Measurements from ENCODE around the gene AUTS2. TPM values are rescaled to one million over a fixed set of nuclear protein-coding genes. Genes with fewer than 3 reads are reported as not detected.

The AUTS2 gene
- total RNA-seq, 1 experiment from 2014 or later: not detected

DNA sequence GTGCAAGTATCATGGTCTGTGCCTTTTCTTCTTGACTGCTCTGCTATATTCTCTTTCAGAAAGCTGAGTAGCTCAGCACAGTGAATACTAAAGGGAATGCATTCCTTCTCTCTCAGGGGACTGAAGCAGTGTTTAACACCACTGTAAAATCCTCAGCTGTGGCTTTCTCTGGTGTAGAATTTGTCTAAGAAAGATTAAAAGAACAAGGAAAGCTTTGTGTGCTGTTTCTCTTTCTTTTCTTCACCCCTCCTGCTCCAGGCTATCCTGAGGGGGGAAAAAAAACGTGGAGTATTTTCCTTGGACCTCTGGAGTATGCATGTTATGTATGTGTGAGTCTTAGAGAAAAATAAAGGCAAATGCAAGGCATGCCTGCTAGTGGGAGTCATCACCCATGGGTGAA is 383.9 kb downstream of the AUTS2 start:
- CTCF ChIA-PET: no interaction called here
- no peak overlapping the region for H3K4me3 Mint-ChIP-seq (ENCODE audit: low read depth, unreplicated experiment)
- H3K27ac Mint-ChIP-seq (ENCODE audit: unreplicated experiment): no peak overlapping the region
- no peaks in the 10 kb centered on the region for H3K4me1 Mint-ChIP-seq (ENCODE audit: low read depth, unreplicated experiment)
- no peaks in the 10 kb centered on the region for H3K36me3 Mint-ChIP-seq (ENCODE audit: insufficient read depth, unreplicated experiment)
- H3K9me3 Mint-ChIP-seq (ENCODE audit: low read depth, unreplicated experiment): peaks cover 2% of the 10 kb centered on the region
- no TSS peak for BruUV-seq (replicated peaks)
- no peak for DNase-seq
- TF ChIP-seq, protein P1, sequence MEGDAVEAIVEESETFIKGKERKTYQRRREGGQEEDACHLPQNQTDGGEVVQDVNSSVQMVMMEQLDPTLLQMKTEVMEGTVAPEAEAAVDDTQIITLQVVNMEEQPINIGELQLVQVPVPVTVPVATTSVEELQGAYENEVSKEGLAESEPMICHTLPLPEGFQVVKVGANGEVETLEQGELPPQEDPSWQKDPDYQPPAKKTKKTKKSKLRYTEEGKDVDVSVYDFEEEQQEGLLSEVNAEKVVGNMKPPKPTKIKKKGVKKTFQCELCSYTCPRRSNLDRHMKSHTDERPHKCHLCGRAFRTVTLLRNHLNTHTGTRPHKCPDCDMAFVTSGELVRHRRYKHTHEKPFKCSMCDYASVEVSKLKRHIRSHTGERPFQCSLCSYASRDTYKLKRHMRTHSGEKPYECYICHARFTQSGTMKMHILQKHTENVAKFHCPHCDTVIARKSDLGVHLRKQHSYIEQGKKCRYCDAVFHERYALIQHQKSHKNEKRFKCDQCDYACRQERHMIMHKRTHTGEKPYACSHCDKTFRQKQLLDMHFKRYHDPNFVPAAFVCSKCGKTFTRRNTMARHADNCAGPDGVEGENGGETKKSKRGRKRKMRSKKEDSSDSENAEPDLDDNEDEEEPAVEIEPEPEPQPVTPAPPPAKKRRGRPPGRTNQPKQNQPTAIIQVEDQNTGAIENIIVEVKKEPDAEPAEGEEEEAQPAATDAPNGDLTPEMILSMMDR (IDR thresholded peaks at IDR 0.05; ENCODE audit: unreplicated experiment): no peak
- intact Hi-C loops (cut with micrococcal nuclease; ENCODE audit: unreplicated experiment): no loop called here
- no peaks in the 10 kb centered on the region for H3K27me3 Mint-ChIP-seq (ENCODE audit: unreplicated experiment)

- no TSS peak for BruUV-seq (replicated peaks)
- no peaks in the 10 kb centered on the region for H3K27me3 Mint-ChIP-seq (ENCODE audit: unreplicated experiment)
- no peaks in the 10 kb centered on the region for H3K36me3 Mint-ChIP-seq (ENCODE audit: insufficient read depth, unreplicated experiment)
- CTCF ChIA-PET: no interaction called here
- TF ChIP-seq, protein P1 (IDR thresholded peaks at IDR 0.05; ENCODE audit: unreplicated experiment): no peak
- H3K4me3 Mint-ChIP-seq (ENCODE audit: low read depth, unreplicated experiment): no peak overlapping the region
- no peak for DNase-seq
- H3K4me1 Mint-ChIP-seq (ENCODE audit: low read depth, unreplicated experiment): no peaks in the 10 kb centered on the region
- intact Hi-C loops (cut with micrococcal nuclease; ENCODE audit: unreplicated experiment): no loop called here
- no peak overlapping the region for H3K27ac Mint-ChIP-seq (ENCODE audit: unreplicated experiment)
- peaks cover 3% of the 10 kb centered on the region for H3K9me3 Mint-ChIP-seq (ENCODE audit: low read depth, unreplicated experiment)
These were observed 391.3 kb downstream of the AUTS2 start for GRCh38 chr7:69989551-69989950.

GRCh38 chr7:69992938-69993337 is 394.7 kb downstream of the AUTS2 start:
- Mint-ChIP-seq H3K4me1 (ENCODE audit: low read depth, unreplicated experiment) (no peaks in the 10 kb centered on the region), H3K27ac (ENCODE audit: unreplicated experiment) (no peak overlapping the region), H3K36me3 (ENCODE audit: insufficient read depth, unreplicated experiment) (no peaks in the 10 kb centered on the region), H3K4me3 (ENCODE audit: low read depth, unreplicated experiment) (no peak overlapping the region), H3K9me3 (ENCODE audit: low read depth, unreplicated experiment) (peaks cover 5% of the 10 kb centered on the region), H3K27me3 (ENCODE audit: unreplicated experiment) (no peaks in the 10 kb centered on the region)
- TF ChIP-seq, protein P1 (IDR thresholded peaks at IDR 0.05; ENCODE audit: unreplicated experiment): no peak
- DNase-seq: no peak
- BruUV-seq (replicated peaks): no TSS peak
- intact Hi-C loops (cut with micrococcal nuclease; ENCODE audit: unreplicated experiment): no loop called here
- CTCF ChIA-PET: no interaction called here

DNA sequence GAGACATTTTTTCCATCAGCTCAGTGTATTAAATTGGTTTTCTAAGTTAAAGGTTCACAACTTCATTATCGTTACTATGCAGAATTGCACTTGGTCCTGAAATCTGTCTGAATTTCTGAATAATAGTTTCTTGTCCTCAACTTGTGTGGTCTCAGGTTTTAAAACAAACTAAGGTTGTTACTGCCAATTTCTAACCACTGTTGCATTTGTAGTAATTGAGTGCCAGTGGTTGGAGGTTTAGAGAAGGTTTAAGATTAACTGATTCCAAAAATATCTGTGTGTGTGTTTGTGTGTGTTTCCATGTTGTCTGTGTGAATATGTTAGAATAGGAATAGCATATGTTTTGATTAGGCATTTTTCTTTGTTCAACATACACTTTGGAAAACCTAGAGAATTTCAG is 395.9 kb downstream of the AUTS2 start:
- TF ChIP-seq, protein P1 (IDR thresholded peaks at IDR 0.05; ENCODE audit: unreplicated experiment): no peak
- CTCF ChIA-PET: no interaction called here
- no peaks in the 10 kb centered on the region for H3K27me3 Mint-ChIP-seq (ENCODE audit: unreplicated experiment)
- H3K27ac Mint-ChIP-seq (ENCODE audit: unreplicated experiment): no peak overlapping the region
- H3K9me3 Mint-ChIP-seq (ENCODE audit: low read depth, unreplicated experiment): peaks cover 7% of the 10 kb centered on the region
- intact Hi-C loops (cut with micrococcal nuclease; ENCODE audit: unreplicated experiment): no loop called here
- no peaks in the 10 kb centered on the region for H3K4me1 Mint-ChIP-seq (ENCODE audit: low read depth, unreplicated experiment)
- no TSS peak for BruUV-seq (replicated peaks)
- H3K36me3 Mint-ChIP-seq (ENCODE audit: insufficient read depth, unreplicated experiment): no peaks in the 10 kb centered on the region
- no peak overlapping the region for H3K4me3 Mint-ChIP-seq (ENCODE audit: low read depth, unreplicated experiment)
- no peak for DNase-seq
